Measurements from ENCODE around the gene CEACAM19.

The CEACAM19 gene

DNA sequence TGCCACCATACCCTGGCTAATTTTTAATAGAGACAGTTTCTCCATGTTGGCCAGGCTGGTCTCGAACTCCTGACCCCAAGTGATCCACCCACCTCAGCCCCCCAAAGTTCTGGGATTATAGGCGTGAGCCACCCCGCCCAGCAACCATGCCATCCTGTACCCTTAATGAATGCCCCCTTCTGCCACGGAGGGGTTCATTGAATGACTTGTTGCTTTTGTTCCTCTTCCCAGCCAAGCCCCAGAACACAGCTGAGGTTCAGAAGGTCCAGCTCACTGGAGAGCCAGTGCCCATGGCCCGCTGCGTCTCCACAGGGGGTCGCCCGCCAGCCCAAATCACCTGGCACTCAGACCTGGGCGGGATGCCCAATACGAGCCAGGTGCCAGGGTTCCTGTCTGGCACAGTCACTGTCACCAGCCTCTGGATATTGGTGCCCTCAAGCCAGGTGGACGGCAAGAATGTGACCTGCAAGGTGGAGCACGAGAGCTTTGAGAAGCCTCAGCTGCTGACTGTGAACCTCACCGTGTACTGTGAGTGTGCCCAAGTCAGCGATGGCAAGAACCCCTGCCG is 21.6 kb upstream of the CEACAM19 start:
- no peaks in the 10 kb centered on the region for H3K4me1 ChIP-seq (ENCODE audit: control insufficient read depth, insufficient read depth, low read length)
- H3K36me3 ChIP-seq (ENCODE audit: control insufficient read depth, insufficient read depth, low read length): peaks cover 22% of the 10 kb centered on the region
- H3K27ac ChIP-seq (ENCODE audit: low read depth, low read length): no peak overlapping the region
- no peaks in the 10 kb centered on the region for H3K27me3 ChIP-seq (ENCODE audit: control insufficient read depth, insufficient read depth, low read length)
- H3K9ac ChIP-seq (ENCODE audit: low read length): no peak overlapping the region
- no peak overlapping the region for H3K4me3 ChIP-seq (ENCODE audit: low read length)

DNA sequence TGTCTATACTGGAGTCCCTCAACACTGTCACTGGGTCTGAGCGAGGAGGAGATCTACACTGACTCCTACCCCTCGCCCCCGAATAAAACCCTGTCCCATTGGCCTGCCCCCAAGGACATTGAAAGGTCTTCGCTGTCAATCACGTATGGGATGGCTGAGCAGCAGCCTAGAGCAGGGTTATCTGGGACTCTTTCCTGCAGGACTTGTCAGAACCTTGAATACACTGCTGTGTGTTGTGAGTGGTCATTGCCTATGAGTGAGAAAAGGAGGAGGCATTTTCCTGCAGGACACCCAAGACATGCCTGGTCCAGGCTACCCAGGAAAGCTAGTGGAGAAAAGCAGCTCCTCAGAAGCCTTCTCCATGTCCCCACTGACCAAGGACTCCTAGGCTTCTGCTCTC is 17.9 kb upstream of the CEACAM19 start:
- Histone ChIP-seq H3K36me3 (ENCODE audit: control insufficient read depth, insufficient read depth, low read length) (peaks cover 22% of the 10 kb centered on the region), H3K27ac (ENCODE audit: low read depth, low read length) (no peak overlapping the region), H3K4me1 (ENCODE audit: control insufficient read depth, insufficient read depth, low read length) (no peaks in the 10 kb centered on the region), H3K9ac (ENCODE audit: low read length) (no peak overlapping the region), H3K4me3 (ENCODE audit: low read length) (no peak overlapping the region), H3K27me3 (ENCODE audit: control insufficient read depth, insufficient read depth, low read length) (no peaks in the 10 kb centered on the region)

DNA sequence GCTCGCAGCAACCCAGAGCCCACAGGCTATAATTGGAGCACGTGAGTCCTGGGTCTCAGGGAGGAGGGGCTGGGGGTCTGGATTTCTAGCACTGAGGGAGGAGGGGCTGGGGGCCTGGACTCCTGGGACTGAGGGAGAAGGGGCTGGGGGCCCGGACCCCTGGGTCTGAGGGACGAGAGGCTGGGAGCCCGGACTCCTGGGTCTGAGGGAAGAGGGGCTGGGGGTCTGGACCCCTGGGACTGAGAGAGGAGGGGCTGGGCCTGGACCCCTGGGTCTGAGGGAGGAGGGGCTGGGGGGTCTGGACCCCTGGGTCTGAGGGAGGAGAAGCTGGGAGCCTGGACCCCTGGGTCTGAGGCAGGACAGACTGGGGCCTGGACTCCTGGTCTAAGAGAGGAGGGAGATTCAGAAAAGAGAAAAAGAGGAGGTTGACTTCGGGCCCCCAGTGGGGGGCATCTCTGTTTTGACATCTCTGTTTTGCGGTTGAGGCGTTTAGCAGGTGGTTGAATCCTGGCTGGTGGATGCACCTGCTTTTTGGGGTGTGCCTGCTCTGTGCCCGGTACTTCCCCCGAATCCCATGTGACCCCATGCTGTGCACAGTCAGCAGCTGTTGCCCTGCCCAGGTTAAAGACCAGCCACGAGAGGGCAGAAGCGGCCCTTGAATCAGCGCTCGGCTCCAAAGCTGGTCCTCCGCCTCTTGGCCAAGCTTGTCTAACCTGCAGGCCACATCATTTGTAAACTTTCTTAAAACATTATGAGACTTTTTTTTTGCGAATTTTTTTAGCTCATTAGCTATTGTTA is 17.1 kb upstream of the CEACAM19 start:
- no peak overlapping the region for H3K4me3 ChIP-seq (ENCODE audit: low read length)
- no peak overlapping the region for H3K9ac ChIP-seq (ENCODE audit: low read length)
- no peak overlapping the region for H3K27ac ChIP-seq (ENCODE audit: low read depth, low read length)
- H3K36me3 ChIP-seq (ENCODE audit: control insufficient read depth, insufficient read depth, low read length): peaks cover 19% of the 10 kb centered on the region
- H3K27me3 ChIP-seq (ENCODE audit: control insufficient read depth, insufficient read depth, low read length): no peaks in the 10 kb centered on the region
- H3K4me1 ChIP-seq (ENCODE audit: control insufficient read depth, insufficient read depth, low read length): no peaks in the 10 kb centered on the region

DNA sequence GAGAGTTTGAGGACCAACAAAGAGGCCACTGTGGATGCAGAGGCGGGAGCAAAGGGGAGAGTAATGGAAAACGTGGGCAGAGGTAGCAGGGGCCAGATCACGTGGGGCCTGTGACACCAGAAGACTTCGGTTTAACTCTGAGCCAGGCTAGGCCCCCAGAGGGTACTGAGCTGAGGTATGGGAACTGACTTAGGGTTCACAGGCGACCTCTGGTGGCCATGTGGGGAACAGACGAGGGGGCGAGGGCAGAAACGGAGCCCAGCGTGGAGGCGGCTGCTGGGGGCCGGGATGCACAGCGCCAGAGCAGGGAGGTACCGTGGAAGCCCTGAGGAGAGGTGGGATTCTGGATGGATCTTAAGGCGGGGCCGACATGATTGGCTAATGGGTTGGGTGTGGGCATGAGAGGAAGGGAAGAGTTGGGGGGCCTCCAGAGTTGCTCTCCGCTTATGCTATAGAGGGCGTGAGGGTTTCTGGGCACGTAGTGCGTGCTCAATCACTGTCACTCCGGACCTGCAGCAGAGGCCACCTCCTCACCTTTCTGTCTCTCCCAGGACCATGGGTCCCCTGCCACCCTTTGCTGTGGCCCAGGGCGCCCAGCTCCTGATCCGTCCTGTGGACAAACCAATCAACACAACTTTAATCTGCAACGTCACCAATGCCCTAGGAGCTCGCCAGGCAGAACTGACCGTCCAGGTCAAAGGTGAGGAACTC is 13.9 kb upstream of the CEACAM19 start:
- no peak overlapping the region for H3K4me3 ChIP-seq (ENCODE audit: low read length)
- H3K9ac ChIP-seq (ENCODE audit: low read length): no peak overlapping the region
- H3K27ac ChIP-seq (ENCODE audit: low read depth, low read length): no peak overlapping the region
- H3K27me3 ChIP-seq (ENCODE audit: control insufficient read depth, insufficient read depth, low read length): no peaks in the 10 kb centered on the region
- no peaks in the 10 kb centered on the region for H3K4me1 ChIP-seq (ENCODE audit: control insufficient read depth, insufficient read depth, low read length)
- H3K36me3 ChIP-seq (ENCODE audit: control insufficient read depth, insufficient read depth, low read length): peaks cover 18% of the 10 kb centered on the region

DNA sequence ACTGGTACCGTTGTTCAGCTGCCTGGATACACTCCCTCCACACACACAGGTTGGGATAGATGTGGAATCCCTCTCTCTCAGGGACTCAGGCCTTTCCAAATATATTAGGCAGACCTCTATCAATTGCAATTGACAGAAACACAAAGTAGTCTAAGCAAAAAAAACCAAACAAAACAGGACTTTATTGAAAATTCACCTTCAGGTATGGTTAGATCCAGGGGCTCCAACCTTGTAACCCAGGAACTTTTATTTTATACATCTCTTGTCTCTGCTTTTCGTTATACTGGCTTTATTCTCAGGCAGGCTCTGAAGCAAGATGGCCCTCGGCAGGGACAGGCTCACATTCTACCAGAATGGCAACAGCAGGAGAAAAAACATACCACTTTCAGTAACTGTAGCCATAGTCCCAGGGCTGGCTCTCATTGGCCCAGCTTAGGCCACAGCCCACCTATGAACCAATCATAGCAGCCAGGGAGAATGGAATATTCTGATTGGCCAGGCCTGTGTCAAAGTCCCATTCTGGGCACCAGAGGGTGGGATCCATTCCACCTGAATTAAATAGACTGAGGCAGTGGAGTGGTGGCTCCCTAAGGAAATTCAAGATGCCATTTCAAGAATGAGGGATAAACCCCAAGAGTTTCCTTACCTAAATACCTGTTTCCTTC is 13.1 kb upstream of the CEACAM19 start:
- no peaks in the 10 kb centered on the region for H3K4me1 ChIP-seq (ENCODE audit: control insufficient read depth, insufficient read depth, low read length)
- H3K36me3 ChIP-seq (ENCODE audit: control insufficient read depth, insufficient read depth, low read length): peaks cover 16% of the 10 kb centered on the region
- no peak overlapping the region for H3K4me3 ChIP-seq (ENCODE audit: low read length)
- no peak overlapping the region for H3K27ac ChIP-seq (ENCODE audit: low read depth, low read length)
- no peaks in the 10 kb centered on the region for H3K27me3 ChIP-seq (ENCODE audit: control insufficient read depth, insufficient read depth, low read length)
- H3K9ac ChIP-seq (ENCODE audit: low read length): no peak overlapping the region

DNA sequence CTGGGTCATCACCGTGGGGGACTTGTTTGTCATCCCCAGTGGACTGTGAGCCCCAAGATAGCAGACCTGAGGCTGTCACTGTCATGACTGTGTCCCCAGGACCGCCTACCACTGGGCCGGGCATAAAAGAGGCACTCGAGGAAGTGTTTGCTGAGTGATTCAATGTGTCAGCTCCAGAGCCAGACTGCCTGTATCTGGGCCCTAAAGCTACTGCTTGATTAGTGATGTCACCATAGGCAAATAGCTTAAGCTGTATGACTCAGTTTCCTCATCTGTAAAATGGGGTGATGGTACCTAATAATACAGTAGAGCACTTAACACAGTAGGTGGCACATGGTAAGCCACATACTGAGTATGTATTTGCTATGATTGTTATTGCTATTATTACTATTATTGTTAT is 11.2 kb upstream of the CEACAM19 start:
- Histone ChIP-seq H3K9ac (ENCODE audit: low read length) (no peak overlapping the region), H3K36me3 (ENCODE audit: control insufficient read depth, insufficient read depth, low read length) (peaks cover 14% of the 10 kb centered on the region), H3K27me3 (ENCODE audit: control insufficient read depth, insufficient read depth, low read length) (no peaks in the 10 kb centered on the region), H3K27ac (ENCODE audit: low read depth, low read length) (no peak overlapping the region), H3K4me3 (ENCODE audit: low read length) (no peak overlapping the region), H3K4me1 (ENCODE audit: control insufficient read depth, insufficient read depth, low read length) (no peaks in the 10 kb centered on the region)

DNA sequence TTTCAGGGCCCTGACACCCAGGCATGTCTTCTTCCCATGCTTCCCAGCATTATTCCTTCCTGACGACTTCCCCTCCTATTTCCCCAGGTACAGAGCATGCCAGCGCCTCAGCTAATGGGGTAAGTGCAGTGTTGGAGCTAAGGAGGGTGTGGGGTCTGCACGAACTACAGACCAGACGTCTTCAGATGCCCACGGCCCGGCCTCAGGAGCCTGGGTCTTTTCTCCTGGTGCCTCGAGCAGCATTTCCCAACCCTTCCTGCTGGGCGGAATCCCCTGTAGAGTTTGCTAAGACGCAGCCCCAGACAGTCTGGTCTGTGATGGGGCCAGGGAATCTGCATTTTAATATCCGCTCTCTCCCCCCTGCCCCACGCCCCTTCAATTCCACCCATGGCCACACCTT is 10.1 kb upstream of the CEACAM19 start:
- peaks cover 14% of the 10 kb centered on the region for H3K36me3 ChIP-seq (ENCODE audit: control insufficient read depth, insufficient read depth, low read length)
- H3K9ac ChIP-seq (ENCODE audit: low read length): no peak overlapping the region
- no peak overlapping the region for H3K27ac ChIP-seq (ENCODE audit: low read depth, low read length)
- H3K4me3 ChIP-seq (ENCODE audit: low read length): no peak overlapping the region
- H3K27me3 ChIP-seq (ENCODE audit: control insufficient read depth, insufficient read depth, low read length): no peaks in the 10 kb centered on the region
- no peaks in the 10 kb centered on the region for H3K4me1 ChIP-seq (ENCODE audit: control insufficient read depth, insufficient read depth, low read length)

DNA sequence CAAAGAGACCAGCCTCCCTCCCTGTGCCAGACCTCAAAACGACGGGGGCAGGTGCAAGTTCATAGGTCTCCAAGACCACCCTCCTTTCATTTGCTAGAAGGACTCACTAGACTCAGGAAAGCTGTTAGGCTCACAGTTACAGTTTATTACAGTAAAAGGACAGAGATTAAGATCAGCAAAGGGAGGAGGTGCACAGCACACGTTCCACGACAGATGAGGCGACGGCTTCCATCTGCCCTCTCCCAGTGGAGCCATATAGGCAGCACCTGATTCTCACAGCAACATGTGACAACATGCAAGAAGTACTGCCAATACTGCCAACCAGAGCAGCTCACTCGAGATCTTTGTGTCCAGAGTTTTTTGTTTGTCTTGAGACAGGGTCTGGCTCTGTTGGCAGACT is 9.4 kb upstream of the CEACAM19 start:
- Histone ChIP-seq H3K36me3 (ENCODE audit: control insufficient read depth, insufficient read depth, low read length) (peaks cover 14% of the 10 kb centered on the region), H3K9ac (ENCODE audit: low read length) (no peak overlapping the region), H3K4me1 (ENCODE audit: control insufficient read depth, insufficient read depth, low read length) (no peaks in the 10 kb centered on the region), H3K4me3 (ENCODE audit: low read length) (no peak overlapping the region), H3K27me3 (ENCODE audit: control insufficient read depth, insufficient read depth, low read length) (no peaks in the 10 kb centered on the region), H3K27ac (ENCODE audit: low read depth, low read length) (no peak overlapping the region)

DNA sequence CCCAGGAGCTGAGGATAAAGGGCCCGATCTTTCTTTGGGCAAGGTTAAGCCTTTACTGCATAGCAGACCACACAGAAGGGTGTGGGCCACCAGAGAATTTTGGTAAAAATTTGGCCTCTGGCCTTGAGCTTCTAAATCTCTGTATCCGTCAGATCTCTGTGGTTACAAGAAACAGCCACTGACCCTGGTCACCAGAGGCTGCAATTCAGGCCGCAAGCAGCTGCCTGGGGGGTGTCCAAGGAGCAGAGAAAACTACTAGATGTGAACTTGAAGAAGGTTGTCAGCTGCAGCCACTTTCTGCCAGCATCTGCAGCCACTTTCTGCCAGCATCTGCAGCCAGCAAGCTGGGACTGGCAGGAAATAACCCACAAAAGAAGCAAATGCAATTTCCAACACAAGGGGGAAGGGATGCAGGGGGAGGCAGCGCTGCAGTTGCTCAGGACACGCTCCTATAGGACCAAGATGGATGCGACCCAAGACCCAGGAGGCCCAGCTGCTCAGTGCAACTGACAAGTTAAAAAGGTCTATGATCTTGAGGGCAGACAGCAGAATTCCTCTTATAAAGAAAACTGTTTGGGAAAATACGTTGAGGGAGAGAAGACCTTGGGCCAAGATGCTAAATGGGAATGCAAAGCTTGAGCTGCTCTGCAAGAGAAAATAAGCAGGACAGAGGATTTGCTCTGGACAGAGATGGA is 8.4 kb upstream of the CEACAM19 start:
- H3K36me3 ChIP-seq (ENCODE audit: control insufficient read depth, insufficient read depth, low read length): peaks cover 14% of the 10 kb centered on the region
- no peak overlapping the region for H3K4me3 ChIP-seq (ENCODE audit: low read length)
- H3K27ac ChIP-seq (ENCODE audit: low read depth, low read length): no peak overlapping the region
- H3K9ac ChIP-seq (ENCODE audit: low read length): no peak overlapping the region
- no peaks in the 10 kb centered on the region for H3K4me1 ChIP-seq (ENCODE audit: control insufficient read depth, insufficient read depth, low read length)
- no peaks in the 10 kb centered on the region for H3K27me3 ChIP-seq (ENCODE audit: control insufficient read depth, insufficient read depth, low read length)

DNA sequence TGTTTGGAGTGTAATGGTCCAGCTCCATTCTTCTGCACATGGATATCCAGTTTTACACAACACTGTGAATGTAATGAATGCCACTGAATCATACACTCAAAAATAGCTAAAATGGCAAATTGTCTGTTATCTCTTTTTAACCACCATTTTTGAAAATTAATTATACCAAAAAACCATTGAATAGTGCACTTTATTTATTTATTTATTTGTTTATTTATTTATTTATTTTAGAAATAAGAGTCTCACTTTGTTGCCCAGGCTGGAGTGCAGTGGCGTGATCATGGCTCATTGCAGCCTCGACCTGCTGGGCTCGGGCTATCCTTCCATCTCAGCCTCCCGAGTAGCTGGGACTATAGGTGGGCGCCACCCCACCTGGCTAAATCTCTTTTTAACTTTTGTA is 7.3 kb upstream of the CEACAM19 start:
- Histone ChIP-seq H3K9ac (ENCODE audit: low read length) (no peak overlapping the region), H3K27ac (ENCODE audit: low read depth, low read length) (no peak overlapping the region), H3K27me3 (ENCODE audit: control insufficient read depth, insufficient read depth, low read length) (no peaks in the 10 kb centered on the region), H3K4me1 (ENCODE audit: control insufficient read depth, insufficient read depth, low read length) (no peaks in the 10 kb centered on the region), H3K4me3 (ENCODE audit: low read length) (no peak overlapping the region), H3K36me3 (ENCODE audit: control insufficient read depth, insufficient read depth, low read length) (peaks cover 12% of the 10 kb centered on the region)

DNA sequence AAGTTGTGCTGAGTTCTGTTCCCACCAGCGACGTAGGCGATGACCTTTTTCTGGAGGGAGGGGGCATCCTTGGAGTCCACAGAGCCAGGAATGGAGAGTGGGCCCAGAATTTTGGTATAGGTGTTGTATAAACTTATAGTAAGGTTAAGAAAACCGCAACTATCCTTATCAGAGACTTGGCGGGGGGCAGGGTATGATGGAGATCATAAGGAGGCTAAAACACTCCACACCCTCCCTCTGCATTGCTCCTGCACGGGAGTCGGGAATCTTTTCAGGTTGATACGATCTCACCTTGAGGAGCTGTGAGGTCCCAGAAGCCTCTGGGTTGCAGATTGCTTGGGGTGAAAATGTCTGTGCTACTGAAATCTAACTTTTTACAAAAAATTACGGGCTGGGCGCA is 6.3 kb upstream of the CEACAM19 start:
- Histone ChIP-seq H3K4me3 (ENCODE audit: low read length) (no peak overlapping the region), H3K27ac (ENCODE audit: low read depth, low read length) (no peak overlapping the region), H3K27me3 (ENCODE audit: control insufficient read depth, insufficient read depth, low read length) (no peaks in the 10 kb centered on the region), H3K9ac (ENCODE audit: low read length) (no peak overlapping the region), H3K4me1 (ENCODE audit: control insufficient read depth, insufficient read depth, low read length) (no peaks in the 10 kb centered on the region), H3K36me3 (ENCODE audit: control insufficient read depth, insufficient read depth, low read length) (peaks cover 10% of the 10 kb centered on the region)

Measured in rectal smooth muscle tissue (tissue), 1 donor.